Hematopoietic multipotent progenitor cell (in vitro differentiated cells): ENCODE results near the gene CDK2AP2. TPM values are rescaled to one million over a fixed set of nuclear protein-coding genes. Genes with fewer than 3 reads are reported as not detected.
"Not testable (repeated sequence)": the region's sequence is repeated elsewhere in the genome, so short reads cannot be mapped to it uniquely, and the experiment has no call there.

Source experiments
- DNase-seq, 3 donors: peaks; one replicate each; pipeline ENCODE4 v3.0.0-alpha.2; 2011 to 2015; ENCODE audit warnings: low read depth in 2 of 3, low spot score in 2 of 3
- total RNA-seq: library from RNA; depleted of rRNA; stranded (reverse); fragments of >200 nt; gene quantifications from one replicate; pipeline ENCODE4 v1.2.3, GENCODE V29; 2012

Gene CDK2AP2
- total RNA-seq, 1 donor = 42.5 TPM

- DNase-seq = no peak
Observed at GRCh38 chr11:67524480-67524808, 16.5 kb upstream of the CDK2AP2 start.

- DNase-seq = no peak
Observed at GRCh38 chr11:67523556-67524479, 15.9 kb upstream of the CDK2AP2 start.

GRCh38 chr11:67522844-67523555 is 15.0 kb upstream of the CDK2AP2 start, which contains the start of gene CABP2:
CABP2 (minus strand) TSS chr11:67523446; CDS start chr11:67523326, 120 bp downstream.
- DNase-seq = no peak

GRCh38 chr11:67522338-67522737 is 14.4 kb upstream of the CDK2AP2 start:
- DNase-seq = no peak

- DNase-seq = no peak
Observed at GRCh38 chr11:67521924-67522323, 14.0 kb upstream of the CDK2AP2 start.

- no peak for DNase-seq
Observed at GRCh38 chr11:67520856-67521824, 13.2 kb upstream of the CDK2AP2 start.

GRCh38 chr11:67519726-67520125 is 11.8 kb upstream of the CDK2AP2 start:
- DNase-seq = no peak

- no peak for DNase-seq
Observed at GRCh38 chr11:67517784-67518552, 10.0 kb upstream of the CDK2AP2 start.

GRCh38 chr11:67516806-67517205 is 8.8 kb upstream of the CDK2AP2 start:
- no peak for DNase-seq

- no peak for DNase-seq
Observed at GRCh38 chr11:67514116-67514515, 6.2 kb upstream of the CDK2AP2 start.

GRCh38 chr11:67511558-67511957 is 3.6 kb upstream of the CDK2AP2 start:
- DNase-seq = not testable (repeated sequence)

GRCh38 chr11:67510023-67510345 is 2.0 kb upstream of the CDK2AP2 start:
- DNase-seq = no peak

- DNase-seq = peak; percentile 98 to 100 (median 98)
Observed at GRCh38 chr11:67508486-67509121, 642 bp upstream of the CDK2AP2 start.

- no peak for DNase-seq
Observed at GRCh38 chr11:67507242-67507863, 609 bp downstream of the CDK2AP2 start.

- DNase-seq = no peak
Observed at GRCh38 chr11:67506426-67507051, 1.4 kb downstream of the CDK2AP2 start.

- DNase-seq = peak; percentile 87 to 94 (median 92)
Observed at GRCh38 chr11:67505605-67506396, 2.2 kb downstream of the CDK2AP2 start.

- DNase-seq = peak; percentile 22 to 50 (median 32)
Observed at GRCh38 chr11:67504950-67505581, 2.9 kb downstream of the CDK2AP2 start, which contains the start of gene PITPNM1. PITPNM1 (minus strand) TSS chr11:67505363; CDS start chr11:67504180, 1,183 bp downstream.
